OCI-LY3 (cell line): Measurements from ENCODE around the gene HTN3.

Experiments used
- CTCF ChIP-seq: fragments of 200-600, 300-600 bp; sonication (generic); IDR thresholded peaks from 2 replicates; pipeline ENCODE4 v1.5.1; 2014; ENCODE audit warnings: antibody characterized with exemption, low read length, low read depth
- EZH2phosphoT487 ChIP-seq: fragments of 200-600 bp; shearing (Covaris generic); IDR thresholded peaks from 2 replicates; pipeline ENCODE4 v1.6.1; 2018; ENCODE audit warnings: antibody characterized with exemption, mixed run types, low read depth

- TF ChIP-seq CTCF (no peak), EZH2phosphoT487 (no peak)
Measured at GRCh38 chr4:70008771-70009170, 19.5 kb upstream of the HTN3 start.
